IPS-20b (cell line): Measurements from ENCODE around the gene NEK1.

ENCODE experiments used
- H3K27ac ChIP-seq: one replicate; pipeline ENCODE4 v1.5.1; 2013; ENCODE audit warnings: low read length
- H3K27me3 ChIP-seq: 2 replicates; pipeline ENCODE4 v1.6.1; 2013; ENCODE audit warnings: mild to moderate bottlenecking, low read length, inconsistent platforms; ENCODE audit not compliant: insufficient read depth
- H3K36me3 ChIP-seq: 2 replicates; pipeline ENCODE4 v1.6.1; 2013; ENCODE audit warnings: low read depth, mild to moderate bottlenecking, inconsistent platforms, low read length, moderate library complexity; ENCODE audit not compliant: insufficient read depth
- H3K4me1 ChIP-seq: 2 replicates; pipeline ENCODE4 v1.6.1; 2013; ENCODE audit warnings: mild to moderate bottlenecking, control low read depth, inconsistent platforms, low read length, moderate library complexity; ENCODE audit not compliant: insufficient read depth
- H3K4me3 ChIP-seq: 2 replicates; pipeline ENCODE4 v1.5.1; 2013; ENCODE audit warnings: mild to moderate bottlenecking, low read length, inconsistent platforms
- H3K9ac ChIP-seq: 2 replicates; pipeline ENCODE4 v1.6.1; 2013; ENCODE audit warnings: low read depth, mild to moderate bottlenecking, inconsistent platforms, low read length, moderate library complexity
- H3K9me3 ChIP-seq: 2 replicates; pipeline ENCODE4 v1.6.1; 2013; ENCODE audit warnings: mild to moderate bottlenecking, low read depth, low read length, inconsistent platforms; ENCODE audit not compliant: insufficient read depth

Gene NEK1

DNA sequence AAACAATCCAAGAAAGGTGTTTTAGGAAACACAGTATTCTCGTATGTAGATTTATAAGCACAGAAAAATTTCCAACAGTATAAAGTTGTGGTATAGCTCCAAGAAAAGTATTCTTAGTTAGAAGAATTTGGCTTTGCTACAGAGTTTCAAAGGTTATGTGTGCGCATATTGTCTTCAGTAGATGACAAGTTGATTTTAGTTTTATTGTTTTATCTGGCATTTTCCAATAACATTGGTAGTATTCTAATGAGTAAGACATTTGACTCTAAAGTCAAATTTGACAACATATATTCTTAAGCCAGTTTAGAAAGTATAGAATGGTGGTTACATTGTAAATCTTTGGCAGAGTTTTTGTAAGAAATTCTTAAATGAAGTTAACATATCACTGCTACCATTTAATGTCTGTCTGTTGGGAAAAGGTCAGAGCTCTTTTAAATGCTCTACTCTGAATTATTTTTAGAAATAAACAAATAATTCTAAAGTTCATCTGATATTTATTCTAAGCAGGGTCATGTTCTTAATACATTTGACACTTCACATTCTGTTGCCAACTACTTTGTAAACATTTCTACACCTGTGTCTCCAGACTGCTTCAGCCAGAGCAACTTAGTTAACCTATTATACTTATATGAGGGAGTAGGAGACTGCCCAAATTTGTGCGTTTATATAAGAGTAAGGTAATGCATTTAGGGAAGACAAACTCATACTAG, 38.0 kb upstream of the NEK1 start:
- H3K9me3 ChIP-seq = no peaks in the 10 kb centered on the region
- H3K27me3 ChIP-seq = no peaks in the 10 kb centered on the region
- H3K9ac ChIP-seq = no peak overlapping the region
- no peak overlapping the region for H3K4me3 ChIP-seq
- H3K36me3 ChIP-seq = no peaks in the 10 kb centered on the region
- H3K4me1 ChIP-seq = no peaks in the 10 kb centered on the region
- H3K27ac ChIP-seq = no peak overlapping the region

DNA sequence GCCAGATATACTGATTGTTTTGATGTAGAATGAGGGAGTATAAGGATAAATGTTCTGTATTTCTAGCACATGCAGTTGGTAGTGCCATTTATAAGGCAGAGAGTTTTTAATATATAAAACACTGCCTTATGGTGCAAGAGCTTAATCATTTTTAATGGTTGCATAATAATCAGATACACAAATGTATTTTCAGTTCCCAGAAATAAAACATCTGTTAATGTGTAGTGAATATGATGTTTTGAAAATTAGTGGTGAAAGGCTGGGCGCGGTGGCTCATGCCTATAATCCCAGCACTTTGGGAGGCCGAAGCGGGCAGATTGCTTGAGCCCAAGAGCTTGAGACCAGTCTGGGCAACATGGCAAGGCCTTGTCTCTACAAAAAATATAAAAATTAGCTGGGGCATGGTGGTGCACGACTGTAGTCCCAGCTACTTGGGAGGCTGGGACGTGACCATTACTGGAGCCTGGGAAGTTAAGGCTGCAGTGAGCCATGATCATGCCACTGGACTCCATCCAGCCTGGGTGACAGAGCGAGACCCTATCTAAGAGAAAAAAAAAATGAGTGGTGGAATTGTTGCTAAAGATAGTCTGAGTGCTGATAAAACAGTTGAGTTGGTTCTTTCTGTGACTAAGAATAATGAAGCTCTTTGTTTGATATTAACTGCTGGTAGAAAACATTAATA, 37.3 kb upstream of the NEK1 start:
- Histone ChIP-seq H3K4me3 (no peak overlapping the region), H3K9me3 (no peaks in the 10 kb centered on the region), H3K36me3 (peaks cover 4% of the 10 kb centered on the region; the same call in 1 of the 2 replicates), H3K4me1 (no peaks in the 10 kb centered on the region), H3K27ac (no peak overlapping the region), H3K27me3 (no peaks in the 10 kb centered on the region), H3K9ac (no peak overlapping the region)

DNA sequence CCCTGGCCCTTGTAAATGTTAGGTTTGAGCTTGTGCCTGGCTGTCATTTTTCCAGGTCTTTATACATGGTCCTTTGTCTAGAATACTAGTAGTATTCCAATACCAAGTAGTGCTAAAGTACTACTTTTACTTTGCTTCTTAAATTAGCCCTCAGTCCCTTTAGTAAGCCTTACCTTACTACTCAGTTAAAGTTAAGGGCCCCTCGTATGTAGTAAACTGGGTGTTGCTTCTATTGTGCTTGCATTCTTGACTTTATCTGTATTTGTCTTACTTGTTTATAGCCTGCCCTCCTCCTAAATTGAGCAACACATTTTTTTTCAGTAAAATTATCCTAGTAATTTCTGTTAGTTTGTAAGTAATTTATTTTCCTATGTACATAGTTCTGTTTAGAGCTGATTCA, 33.2 kb upstream of the NEK1 start:
- no peaks in the 10 kb centered on the region for H3K27me3 ChIP-seq
- H3K9ac ChIP-seq = no peak overlapping the region
- peaks cover 8% of the 10 kb centered on the region; the same call in 1 of the 2 replicates for H3K36me3 ChIP-seq
- H3K4me1 ChIP-seq = no peaks in the 10 kb centered on the region
- H3K4me3 ChIP-seq = no peak overlapping the region
- no peaks in the 10 kb centered on the region for H3K9me3 ChIP-seq
- H3K27ac ChIP-seq = no peak overlapping the region

DNA sequence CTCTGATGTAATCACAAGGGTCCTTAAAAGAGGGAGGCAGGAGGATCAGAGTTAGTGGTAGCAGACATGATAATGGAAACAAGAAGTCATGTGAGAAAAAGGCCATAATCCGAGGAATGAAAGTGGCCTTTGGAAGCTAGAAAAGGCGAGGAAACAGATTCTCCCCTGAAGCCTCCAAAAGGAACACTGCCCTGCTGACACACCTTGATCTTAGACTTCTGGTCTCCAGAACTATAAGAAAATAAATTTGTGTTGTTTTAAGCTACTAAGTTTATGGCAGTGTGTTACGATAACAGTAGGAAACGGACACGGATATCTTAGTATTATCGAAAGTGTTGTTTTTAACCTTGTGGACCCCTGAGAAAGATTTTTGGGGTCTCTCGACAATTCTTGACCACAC, 32.4 kb upstream of the NEK1 start:
- H3K4me1 ChIP-seq = no peaks in the 10 kb centered on the region
- no peaks in the 10 kb centered on the region for H3K9me3 ChIP-seq
- no peak overlapping the region for H3K9ac ChIP-seq
- peaks cover 12% of the 10 kb centered on the region; the same call in 1 of the 2 replicates for H3K36me3 ChIP-seq
- no peak overlapping the region for H3K27ac ChIP-seq
- no peaks in the 10 kb centered on the region for H3K27me3 ChIP-seq
- H3K4me3 ChIP-seq = no peak overlapping the region

DNA sequence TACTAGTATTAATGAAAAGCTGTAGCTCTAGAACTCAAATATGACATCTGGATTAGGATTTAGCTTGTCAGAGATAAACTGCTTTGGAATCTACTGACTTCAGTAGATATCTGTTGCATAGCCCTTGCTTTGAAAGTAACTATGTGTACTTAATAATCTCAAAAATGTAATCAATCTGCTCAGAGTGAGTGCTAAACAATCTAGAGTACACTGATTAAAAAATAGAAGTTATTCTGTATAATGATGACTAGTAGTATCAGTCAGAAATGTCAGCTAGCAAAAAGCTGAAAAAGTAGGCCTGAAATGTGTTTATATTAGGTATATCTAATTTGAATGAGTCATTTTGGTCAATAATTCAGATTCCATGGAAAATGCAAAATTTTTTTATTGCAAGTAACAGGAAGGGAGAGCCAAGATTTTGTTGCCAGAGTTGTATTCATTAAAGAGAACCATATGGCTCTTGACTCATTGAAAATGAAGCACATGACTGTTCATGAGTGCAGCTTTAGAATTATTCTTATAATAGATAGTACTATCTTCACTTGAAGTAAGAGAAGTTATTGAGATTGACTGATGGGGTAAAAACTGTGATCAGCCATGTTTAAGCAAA, 28.0 kb upstream of the NEK1 start:
- H3K4me1 ChIP-seq = no peaks in the 10 kb centered on the region
- no peak overlapping the region for H3K4me3 ChIP-seq
- no peak overlapping the region for H3K9ac ChIP-seq
- H3K9me3 ChIP-seq = no peaks in the 10 kb centered on the region
- H3K27ac ChIP-seq = no peak overlapping the region
- peaks cover 42% of the 10 kb centered on the region for H3K36me3 ChIP-seq
- H3K27me3 ChIP-seq = no peaks in the 10 kb centered on the region

DNA sequence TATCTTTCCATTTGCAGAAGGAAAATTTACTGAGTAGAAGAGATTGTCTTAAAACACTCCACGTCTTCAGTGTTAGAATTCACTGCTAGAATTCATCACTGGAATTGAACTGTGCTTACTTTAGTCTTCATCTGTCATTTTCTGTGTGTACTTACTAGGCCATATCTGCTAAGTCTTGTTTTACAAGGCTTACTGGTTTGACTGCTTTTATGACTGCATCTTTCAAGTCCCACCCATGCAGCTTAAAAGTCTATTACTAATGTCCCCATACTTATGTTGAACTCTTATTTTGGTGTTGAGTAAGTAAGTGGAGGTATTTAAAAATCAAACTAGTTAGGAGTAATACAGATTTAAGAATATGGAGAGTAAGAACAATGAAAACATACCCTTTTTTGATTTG, 22.6 kb upstream of the NEK1 start:
- no peak overlapping the region for H3K27ac ChIP-seq
- no peaks in the 10 kb centered on the region for H3K4me1 ChIP-seq
- H3K9ac ChIP-seq = no peak overlapping the region
- H3K27me3 ChIP-seq = no peaks in the 10 kb centered on the region
- no peak overlapping the region for H3K4me3 ChIP-seq
- H3K36me3 ChIP-seq = peaks cover 32% of the 10 kb centered on the region
- H3K9me3 ChIP-seq = no peaks in the 10 kb centered on the region

DNA sequence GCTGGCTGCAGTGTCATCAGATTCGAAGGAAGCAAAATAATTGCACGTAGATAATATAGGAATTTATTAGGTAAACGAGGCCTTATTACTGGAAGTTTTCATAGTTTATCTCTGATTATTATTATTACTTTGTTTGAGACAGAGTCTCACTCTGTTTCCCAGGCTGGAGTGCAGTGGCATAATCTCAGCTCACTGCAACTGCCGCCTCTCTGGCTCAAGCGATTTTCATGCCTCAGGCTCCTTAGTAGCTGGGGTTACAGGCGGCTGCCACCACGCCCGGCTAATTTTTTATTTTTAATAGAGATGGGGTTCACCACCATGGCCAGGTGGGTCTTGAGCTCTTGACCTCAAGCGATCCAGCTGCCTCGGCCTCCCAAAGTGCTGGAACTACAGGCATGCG, 20.5 kb upstream of the NEK1 start:
- Histone ChIP-seq H3K27ac (no peak overlapping the region), H3K9me3 (no peaks in the 10 kb centered on the region), H3K9ac (no peak overlapping the region), H3K27me3 (no peaks in the 10 kb centered on the region), H3K36me3 (peaks cover 18% of the 10 kb centered on the region), H3K4me1 (no peaks in the 10 kb centered on the region), H3K4me3 (no peak overlapping the region)

DNA sequence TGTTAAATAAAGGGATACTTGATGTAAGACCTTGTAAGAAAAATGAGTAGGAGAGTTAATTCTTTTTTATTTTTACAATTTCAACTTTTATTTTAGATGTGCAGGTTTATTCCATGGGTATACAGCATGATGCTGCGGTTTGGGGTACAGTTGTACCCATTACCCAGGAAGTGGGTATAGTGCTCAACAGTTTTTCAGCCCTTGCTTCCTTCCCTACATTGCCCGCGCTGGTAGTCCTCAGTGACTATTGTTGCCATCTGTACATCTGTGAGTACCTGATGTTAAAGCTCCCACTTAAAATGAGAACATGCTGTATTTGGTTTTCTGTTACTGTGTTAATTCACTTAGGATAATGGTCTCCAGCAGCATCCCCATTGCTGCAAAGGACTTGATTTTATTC, 17.7 kb upstream of the NEK1 start:
- Histone ChIP-seq H3K9ac (no peak overlapping the region), H3K27me3 (no peaks in the 10 kb centered on the region), H3K4me3 (no peak overlapping the region), H3K27ac (no peak overlapping the region), H3K9me3 (no peaks in the 10 kb centered on the region), H3K4me1 (no peaks in the 10 kb centered on the region), H3K36me3 (no peaks in the 10 kb centered on the region)

DNA sequence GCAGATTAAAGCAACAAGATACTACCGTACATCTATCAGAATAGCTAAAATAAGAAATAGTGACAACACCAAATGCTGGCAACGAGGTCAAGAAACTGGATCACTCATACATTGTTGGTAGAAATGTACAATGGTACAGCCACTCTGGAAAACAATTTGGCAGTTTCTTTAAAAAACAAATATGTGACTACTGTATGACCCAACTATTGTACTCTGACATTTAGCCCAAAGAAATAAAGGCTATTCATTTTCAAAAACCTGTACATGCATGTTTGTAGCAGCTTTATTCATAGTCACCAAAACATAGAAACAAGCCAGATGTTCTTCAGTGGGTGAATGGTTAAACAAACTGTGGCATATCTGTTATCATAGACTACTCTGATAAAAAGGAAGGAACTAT, 16.2 kb upstream of the NEK1 start:
- no peak overlapping the region for H3K27ac ChIP-seq
- no peak overlapping the region for H3K9ac ChIP-seq
- H3K4me1 ChIP-seq = no peaks in the 10 kb centered on the region
- no peaks in the 10 kb centered on the region for H3K9me3 ChIP-seq
- H3K36me3 ChIP-seq = no peaks in the 10 kb centered on the region
- no peak overlapping the region for H3K4me3 ChIP-seq
- H3K27me3 ChIP-seq = no peaks in the 10 kb centered on the region

DNA sequence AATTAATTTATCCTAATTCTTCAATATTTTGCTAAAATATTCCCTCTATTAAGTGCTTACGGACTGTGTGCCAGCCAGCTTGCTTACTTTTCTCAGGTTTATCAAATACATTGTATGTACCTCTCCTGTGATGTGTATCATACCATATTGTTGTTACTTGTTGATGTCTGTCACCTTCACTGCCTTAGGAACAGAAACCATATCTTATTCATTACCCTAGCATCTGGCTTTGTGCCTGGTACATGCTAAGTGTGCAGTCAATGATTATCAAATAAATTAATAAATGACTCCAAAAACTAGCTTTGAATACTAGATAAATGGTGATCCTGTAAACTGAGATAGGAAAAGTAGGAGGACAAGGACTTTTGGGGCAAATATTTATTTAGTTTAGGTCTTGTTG, 14.9 kb upstream of the NEK1 start:
- Histone ChIP-seq H3K27ac (no peak overlapping the region), H3K9ac (no peak overlapping the region)

DNA sequence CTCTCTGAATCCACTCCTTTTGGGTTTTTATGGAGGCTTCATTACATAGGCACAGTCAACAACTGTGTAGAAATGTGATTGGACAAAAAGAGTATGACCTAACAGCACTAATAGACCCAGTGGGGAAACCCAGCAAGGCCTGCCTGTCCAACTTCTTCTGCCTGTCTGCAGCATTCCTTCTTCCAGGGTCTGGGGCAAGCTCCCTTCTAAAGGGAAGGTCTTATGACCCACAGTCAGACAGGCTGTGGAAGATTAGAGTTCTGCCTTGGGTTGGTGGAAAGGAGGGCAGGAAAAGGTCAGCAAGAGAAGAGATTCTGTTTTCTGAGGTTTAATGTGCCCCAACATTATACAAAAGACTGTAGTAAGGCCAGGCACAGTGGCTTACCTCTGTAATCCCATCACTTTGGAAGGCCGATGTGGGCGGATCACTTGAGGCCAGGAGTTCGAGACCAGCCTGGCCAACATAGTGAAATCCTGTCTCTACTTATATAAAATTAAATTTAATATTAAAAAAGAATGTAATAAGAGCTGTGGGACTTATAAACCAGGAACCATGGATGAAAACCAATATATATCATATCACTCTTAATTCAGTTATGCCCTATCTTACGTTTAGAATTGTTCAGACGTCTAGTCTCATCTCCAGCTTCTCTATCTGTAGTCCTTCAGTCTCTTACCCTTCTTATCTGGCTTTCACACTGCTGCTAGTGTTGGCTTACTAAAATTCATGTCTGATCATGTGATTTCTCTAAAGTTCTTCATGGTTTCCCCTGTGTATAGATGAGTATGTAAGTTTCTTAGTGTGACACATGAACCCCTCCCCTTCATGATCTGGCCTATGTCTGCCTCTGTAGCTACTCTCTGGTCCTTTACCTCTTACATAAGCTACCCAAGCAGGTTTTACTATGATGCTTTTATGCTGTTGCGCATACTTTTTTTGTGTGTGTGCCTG, 14.2 kb upstream of the NEK1 start:
- H3K9me3 ChIP-seq = no peaks in the 10 kb centered on the region
- no peaks in the 10 kb centered on the region for H3K36me3 ChIP-seq
- no peaks in the 10 kb centered on the region for H3K27me3 ChIP-seq
- H3K9ac ChIP-seq = no peak overlapping the region
- peaks cover 4% of the 10 kb centered on the region; the same call in 1 of the 2 replicates for H3K4me1 ChIP-seq
- no peak overlapping the region for H3K27ac ChIP-seq
- no peak overlapping the region for H3K4me3 ChIP-seq

More for the DNA sequence above, 14.9 kb upstream of the NEK1 start:
- H3K36me3 ChIP-seq = no peaks in the 10 kb centered on the region
- H3K9me3 ChIP-seq = no peaks in the 10 kb centered on the region
- H3K4me3 ChIP-seq = no peak overlapping the region
- no peaks in the 10 kb centered on the region for H3K4me1 ChIP-seq
- no peaks in the 10 kb centered on the region for H3K27me3 ChIP-seq
